GM19463 (cell line): ENCODE results near the gene WBP1L.
A peak's percentile ranks its signal among the peaks of the same experiment; 100 is the strongest.
"Not testable (repeated sequence)": the region's sequence is repeated elsewhere in the genome, so short reads cannot be mapped to it uniquely, and the experiment has no call there.

Experiments
- ATAC-seq: cut with Tn5 transposase; IDR thresholded peaks from one replicate; pipeline ENCODE4 v1.9.1; 2021; ENCODE audit warnings: mild to moderate bottlenecking, moderate library complexity; ENCODE audit not compliant: unreplicated experiment

The WBP1L gene

GRCh38 chr10:102758240-102758932 lies 14.6 kb downstream of the WBP1L start:
- ATAC-seq: no peak

- not testable (repeated sequence) for ATAC-seq
Observed at GRCh38 chr10:102758933-102759262, 15.2 kb downstream of the WBP1L start.

- ATAC-seq: no peak
Observed at GRCh38 chr10:102759497-102760210, 15.9 kb downstream of the WBP1L start.

GRCh38 chr10:102761981-102762380 lies 18.2 kb downstream of the WBP1L start:
- no peak for ATAC-seq

- no peak for ATAC-seq
Observed at GRCh38 chr10:102762401-102763015, 18.8 kb downstream of the WBP1L start.

- no peak for ATAC-seq
Observed at GRCh38 chr10:102763037-102763607, 19.4 kb downstream of the WBP1L start.

GRCh38 chr10:102764470-102765161 lies 20.9 kb downstream of the WBP1L start:
- ATAC-seq: no peak

- ATAC-seq: no peak
Observed at GRCh38 chr10:102765336-102765735, 21.6 kb downstream of the WBP1L start.

- ATAC-seq: no peak
Observed at GRCh38 chr10:102767428-102768160, 23.8 kb downstream of the WBP1L start.

- ATAC-seq: no peak
Observed at GRCh38 chr10:102769375-102770107, 25.8 kb downstream of the WBP1L start.

- no peak for ATAC-seq
Observed at GRCh38 chr10:102770108-102770482, 26.3 kb downstream of the WBP1L start.

- no peak for ATAC-seq
Observed at GRCh38 chr10:102770792-102771191, 27.0 kb downstream of the WBP1L start.

GRCh38 chr10:102773320-102773719 lies 29.6 kb downstream of the WBP1L start:
- no peak for ATAC-seq

GRCh38 chr10:102773986-102774385 lies 30.2 kb downstream of the WBP1L start:
- no peak for ATAC-seq

GRCh38 chr10:102775201-102775934 lies 31.6 kb downstream of the WBP1L start:
- no peak for ATAC-seq

GRCh38 chr10:102775935-102776669 lies 32.4 kb downstream of the WBP1L start:
- ATAC-seq: no peak

- ATAC-seq: peak; percentile 64
Observed at GRCh38 chr10:102776779-102777456, 33.2 kb downstream of the WBP1L start.
